Panc1 (cell line): ENCODE data around the gene CD101. TPM values are rescaled to one million over a fixed set of nuclear protein-coding genes. Genes with fewer than 3 reads are reported as not detected.

Experiments
- ATAC-seq: fragments of 200-7000 bp; cut with Tn5 transposase; 2 replicates; pipeline ENCODE4 v1.9.1; 2020; ENCODE audit warnings: mild to moderate bottlenecking, moderate library complexity
- BruUV-seq: library from RNA; stranded (reverse); fragments of 400-500 nt; replicated peaks from 2 replicates; lab custom pipeline; 2021; lab: Mats Ljungman, UMichigan
- CTCF ChIA-PET: fragments of 300-600 bp; sonication (Branson Sonifier 250); formaldehyde crosslinking; loops from one replicate; lab custom pipeline; 2022; ENCODE audit warnings: antibody characterized with exemption; lab: Charles Lee
- POLR2A ChIA-PET: fragments of 300-600 bp; sonication (Branson Sonifier 250); formaldehyde crosslinking; loops from one replicate; lab custom pipeline; 2022; ENCODE audit warnings: antibody characterized with exemption; lab: Charles Lee
- DNase-seq: peaks from one replicate; pipeline ENCODE4 v3.0.0-alpha.2; 2010; ENCODE audit warnings: low read depth, low spot score
- H3K27ac ChIP-seq: 2 replicates; pipeline ENCODE4 v1.5.1; 2011; ENCODE audit warnings: mild to moderate bottlenecking, low read length, inconsistent platforms
- H3K27me3 ChIP-seq: fragments of 200-500 bp; sonication (Bioruptor generic); 2 replicates; pipeline ENCODE4 v1.6.0; 2014; ENCODE audit warnings: low read length, inconsistent platforms; ENCODE audit not compliant: control insufficient read depth, insufficient read depth
- H3K36me3 ChIP-seq: fragments of 200-500 bp; sonication (Bioruptor generic); 2 replicates; pipeline ENCODE4 v1.5.1; 2014; ENCODE audit warnings: inconsistent platforms, mild to moderate bottlenecking, low read length, moderate library complexity; ENCODE audit not compliant: control insufficient read depth, insufficient read depth
- H3K4me1 ChIP-seq: 2 replicates; pipeline ENCODE4 v1.5.1; 2011; ENCODE audit warnings: inconsistent platforms, mild to moderate bottlenecking, low read length, moderate library complexity; ENCODE audit not compliant: control insufficient read depth, insufficient read depth
- H3K4me3 ChIP-seq, 2 experiments: 2 replicates each; pipeline ENCODE4 v1.5.1; 2011 to 2012; ENCODE audit warnings: low read depth in 2 of 2, low read length in 2 of 2, mild to moderate bottlenecking in 2 of 2, inconsistent platforms in 1 of 2, moderate library complexity in 1 of 2
- H3K9me3 ChIP-seq: fragments of 200-500 bp; sonication (Bioruptor generic); 2 replicates; pipeline ENCODE4 v1.5.1; 2014; ENCODE audit warnings: low read depth, mild to moderate bottlenecking, inconsistent platforms, low read length, moderate library complexity; ENCODE audit not compliant: control insufficient read depth, insufficient read depth
- CTCF ChIP-seq: fragments of 450-650 bp; IDR thresholded peaks from 2 replicates; pipeline ENCODE4 v1.5.1; 2017; ENCODE audit warnings: mild to moderate bottlenecking
- POLR2AphosphoS5 ChIP-seq: IDR thresholded peaks from 2 replicates; pipeline ENCODE4 v1.6.1; 2012; ENCODE audit warnings: mild to moderate bottlenecking, low read depth, low read length, moderate library complexity
- REST ChIP-seq, 2 experiments: IDR thresholded peaks; 2 replicates each; pipeline ENCODE4 v1.6.1; 2011 to 2012; ENCODE audit warnings: low read depth in 2 of 2, control low read depth in 1 of 2, low read length in 1 of 2, mild to moderate bottlenecking in 1 of 2, moderate library complexity in 1 of 2; ENCODE audit not compliant: insufficient read depth in 1 of 2
- SIN3A ChIP-seq: IDR thresholded peaks from 2 replicates; pipeline ENCODE4 v1.6.1; 2012; ENCODE audit warnings: low read depth, mild to moderate bottlenecking, low read length, moderate library complexity, borderline replicate concordance; ENCODE audit not compliant: insufficient read depth
- TCF7L2 ChIP-seq: IDR thresholded peaks from 2 replicates; pipeline ENCODE4 v1.6.1; 2011; ENCODE audit warnings: mild to moderate bottlenecking, low read depth, low read length, inconsistent platforms
- in situ Hi-C: cut with HindIII; loops from 2 replicates; pipeline ENCODE4 v1.10.0; 2016; ENCODE audit warnings: low sequenced_read_pairs, low pct_unique_long_range_greater_than_20kb
- intact Hi-C: fragments of 100-400 bp; cut with micrococcal nuclease; formaldehyde crosslinking; loops from one replicate; pipeline ENCODE4 v1.10.0; 2022; ENCODE audit not compliant: unreplicated experiment
- total RNA-seq: library from RNA; stranded (reverse); gene quantifications from one replicate; pipeline ENCODE4 v1.2.1, GENCODE V29; 2021; ENCODE audit not compliant: unreplicated experiment

CD101 gene
- total RNA-seq, 1 experiment from 2014 or later = not detected

- in situ Hi-C loops = no loop called here
- no peak overlapping the region for H3K27ac ChIP-seq
- H3K27me3 ChIP-seq = no peaks in the 10 kb centered on the region
- no peaks in the 10 kb centered on the region for H3K36me3 ChIP-seq
- ATAC-seq = no peak
- no peaks in the 10 kb centered on the region for H3K9me3 ChIP-seq
- no peak for TF ChIP-seq REST (IDR thresholded peaks at IDR 0.05; ENCODE audit: insufficient read depth in 1 of 2, low read depth in 2 of 2, low read length in 1 of 2)
- no peak for TF ChIP-seq TCF7L2
- TF ChIP-seq SIN3A = no peak
- TF ChIP-seq CTCF = no peak
- TF ChIP-seq POLR2AphosphoS5 = no peak
- no TSS peak for BruUV-seq
- intact Hi-C loops = no loop called here
- POLR2A ChIA-PET = no interaction called here
- DNase-seq = no peak
- no peaks in the 10 kb centered on the region for H3K4me1 ChIP-seq
- CTCF ChIA-PET = no interaction called here
- H3K4me3 ChIP-seq = no peak overlapping the region
These were observed 36.7 kb downstream of the CD101 start for GRCh38 chr1:117038236-117038635.

GRCh38 chr1:117044217-117044616 lies 42.7 kb downstream of the CD101 start:
- intact Hi-C loops (no loop called here), in situ Hi-C loops (no loop called here)
- Histone ChIP-seq H3K4me3 (no peak overlapping the region), H3K27me3 (no peaks in the 10 kb centered on the region), H3K4me1 (no peaks in the 10 kb centered on the region), H3K36me3 (no peaks in the 10 kb centered on the region), H3K27ac (no peak overlapping the region), H3K9me3 (no peaks in the 10 kb centered on the region)
- BruUV-seq = no TSS peak
- DNase-seq (no peak), ATAC-seq (no peak)
- no peak for TF ChIP-seq SIN3A
- no peak for TF ChIP-seq REST (IDR thresholded peaks at IDR 0.05; ENCODE audit: insufficient read depth in 1 of 2, low read depth in 2 of 2, low read length in 1 of 2)
- TF ChIP-seq CTCF = no peak
- no peak for TF ChIP-seq TCF7L2
- no peak for TF ChIP-seq POLR2AphosphoS5
- ChIA-PET CTCF (no interaction called here), POLR2A (no interaction called here)
